Smooth muscle cell of the pulmonary artery (primary cell): ENCODE data around the gene NCKAP1. TPM values are rescaled to one million over a fixed set of nuclear protein-coding genes. Genes with fewer than 3 reads are reported as not detected.

Experiments
- total RNA-seq: library from RNA; depleted of rRNA; stranded (reverse); fragments of >200 nt; gene quantifications from 2 replicates; pipeline ENCODE4 v1.2.3, GENCODE V29; 2014

The NCKAP1 gene, protein sequence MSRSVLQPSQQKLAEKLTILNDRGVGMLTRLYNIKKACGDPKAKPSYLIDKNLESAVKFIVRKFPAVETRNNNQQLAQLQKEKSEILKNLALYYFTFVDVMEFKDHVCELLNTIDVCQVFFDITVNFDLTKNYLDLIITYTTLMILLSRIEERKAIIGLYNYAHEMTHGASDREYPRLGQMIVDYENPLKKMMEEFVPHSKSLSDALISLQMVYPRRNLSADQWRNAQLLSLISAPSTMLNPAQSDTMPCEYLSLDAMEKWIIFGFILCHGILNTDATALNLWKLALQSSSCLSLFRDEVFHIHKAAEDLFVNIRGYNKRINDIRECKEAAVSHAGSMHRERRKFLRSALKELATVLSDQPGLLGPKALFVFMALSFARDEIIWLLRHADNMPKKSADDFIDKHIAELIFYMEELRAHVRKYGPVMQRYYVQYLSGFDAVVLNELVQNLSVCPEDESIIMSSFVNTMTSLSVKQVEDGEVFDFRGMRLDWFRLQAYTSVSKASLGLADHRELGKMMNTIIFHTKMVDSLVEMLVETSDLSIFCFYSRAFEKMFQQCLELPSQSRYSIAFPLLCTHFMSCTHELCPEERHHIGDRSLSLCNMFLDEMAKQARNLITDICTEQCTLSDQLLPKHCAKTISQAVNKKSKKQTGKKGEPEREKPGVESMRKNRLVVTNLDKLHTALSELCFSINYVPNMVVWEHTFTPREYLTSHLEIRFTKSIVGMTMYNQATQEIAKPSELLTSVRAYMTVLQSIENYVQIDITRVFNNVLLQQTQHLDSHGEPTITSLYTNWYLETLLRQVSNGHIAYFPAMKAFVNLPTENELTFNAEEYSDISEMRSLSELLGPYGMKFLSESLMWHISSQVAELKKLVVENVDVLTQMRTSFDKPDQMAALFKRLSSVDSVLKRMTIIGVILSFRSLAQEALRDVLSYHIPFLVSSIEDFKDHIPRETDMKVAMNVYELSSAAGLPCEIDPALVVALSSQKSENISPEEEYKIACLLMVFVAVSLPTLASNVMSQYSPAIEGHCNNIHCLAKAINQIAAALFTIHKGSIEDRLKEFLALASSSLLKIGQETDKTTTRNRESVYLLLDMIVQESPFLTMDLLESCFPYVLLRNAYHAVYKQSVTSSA
- total RNA-seq = 211 and 218 TPM in 2 replicates

DNA sequence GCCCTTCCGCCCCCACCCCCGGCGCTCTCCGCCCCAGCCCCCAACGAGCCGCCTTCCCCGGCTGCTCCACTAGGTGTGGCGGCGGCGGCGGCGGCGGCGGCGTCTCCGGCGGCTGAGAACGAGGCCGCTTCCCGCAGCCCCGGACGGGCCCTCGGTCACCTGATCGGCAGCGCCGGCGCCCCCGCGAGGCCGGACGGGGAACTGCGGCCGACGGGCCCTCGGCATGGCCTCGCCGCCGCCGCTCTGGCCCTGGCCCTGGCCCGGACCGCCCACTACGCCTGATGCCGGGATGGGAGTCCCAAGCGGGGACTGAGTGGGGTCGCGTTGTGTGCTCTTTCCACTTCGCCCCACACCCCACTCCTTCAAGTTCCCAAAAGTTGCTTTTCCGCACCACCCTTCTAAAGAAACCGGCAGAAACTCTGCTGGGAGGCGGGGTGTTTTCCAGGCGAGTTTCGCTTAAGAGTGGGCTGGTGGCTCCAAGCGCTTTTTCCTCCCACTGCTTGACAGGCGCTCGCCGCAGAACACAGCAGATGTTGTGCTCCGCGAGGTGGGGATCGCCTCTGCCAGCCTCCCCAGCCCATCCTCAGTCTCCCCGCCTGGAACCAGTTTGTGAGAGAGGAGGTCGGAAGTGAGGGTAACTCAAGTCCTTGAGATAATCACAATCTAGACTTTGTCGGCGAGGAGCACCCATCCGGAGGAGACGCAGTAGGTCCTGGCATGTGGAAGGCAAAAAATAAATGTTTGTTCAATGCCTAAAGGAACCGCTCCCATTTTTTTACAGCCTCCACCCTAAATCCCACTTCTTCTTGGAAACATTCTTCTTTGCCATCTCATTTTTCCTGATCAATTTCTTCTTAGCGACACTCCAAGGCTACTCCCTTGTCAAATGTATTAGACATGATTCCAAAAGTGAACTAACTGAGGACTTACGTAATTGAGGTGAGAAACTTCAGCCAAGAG, at the start of gene NCKAP1:
TSS of gene NCKAP1 (minus strand) at position 117 of the 960 bp plus-strand sequence. CDS start 358 bp downstream, outside the sequence.

DNA sequence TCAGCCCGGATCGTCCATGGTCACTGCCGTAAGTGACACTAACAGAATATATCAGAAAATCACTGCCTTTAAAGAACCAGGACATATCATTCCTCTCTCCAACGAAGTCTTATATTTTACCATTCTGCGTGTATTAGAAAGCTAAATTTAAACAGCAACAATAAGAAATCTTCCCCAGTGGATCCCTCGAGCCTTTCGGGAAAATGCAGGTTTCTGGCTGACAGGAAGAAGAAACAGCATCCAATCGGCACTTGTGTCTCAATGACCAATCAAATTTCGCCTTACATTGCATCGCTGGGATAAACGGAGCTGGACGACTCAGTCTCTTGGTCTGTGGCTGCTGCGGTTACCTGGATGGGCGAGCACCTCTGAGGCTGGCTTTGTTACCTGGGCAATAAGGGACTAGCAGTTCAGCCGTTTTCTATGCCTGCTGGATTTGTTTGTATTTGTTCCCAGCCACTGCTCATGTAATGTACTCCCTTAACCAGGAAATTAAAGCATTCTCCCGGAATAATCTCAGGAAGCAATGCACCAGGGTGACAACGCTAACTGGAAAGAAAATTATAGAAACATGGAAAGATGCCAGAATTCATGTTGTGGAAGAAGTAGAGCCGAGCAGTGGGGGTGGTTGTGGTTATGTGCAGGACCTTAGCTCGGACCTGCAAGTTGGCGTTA, 40.3 kb upstream of the NCKAP1 start, which contains the start of gene DUSP19:
TSS of gene DUSP19 (plus strand) at position 284 of the 675 bp plus-strand sequence. CDS start at position 471, 187 bp downstream.

GRCh38 chr2:182866461-182867406, 171.5 kb downstream of the NCKAP1 start, which contains the start of gene FRZB:
Gene FRZB (minus strand): TSS chr2:182866637. CDS start chr2:182866552, 85 bp downstream.

Other genes with a start within 250 kb of the NCKAP1 start
- gene FRZB, start 171.8 kb downstream of the NCKAP1 start, total RNA-seq = 0.20 and 0.72 TPM in 2 replicates
- 4.3 and 7.6 TPM in 2 replicates for gene DUSP19, start 40.3 kb upstream of the NCKAP1 start, total RNA-seq
- gene NUP35, start 86.0 kb upstream of the NCKAP1 start, total RNA-seq = 8.7 and 9.1 TPM in 2 replicates